ENCODE data around the gene COX18. TPM values are rescaled to one million over a fixed set of nuclear protein-coding genes. Genes with fewer than 3 reads are reported as not detected.
A peak's percentile ranks its signal among the peaks of the same experiment; 100 is the strongest.

Gene COX18
- total and polyA plus RNA-seq, 12 donors, result 8.3 to 59.5 (median 28.5) TPM

- H3K27ac ChIP-seq, result no peak overlapping the region
- no peak for DNase-seq
- no peaks in the 10 kb centered on the region for H3K27me3 ChIP-seq
- intact Hi-C loops (cut with DNase I), result no loop called here
- H3K4me3 ChIP-seq, result no peak overlapping the region
- peaks cover 0 to 67% of the 10 kb centered on the region in 2 donors for H3K36me3 ChIP-seq (replicated peaks in 1 of 2)
- WGBS, 4 donors, result 78 to 96% (median 82%) methylated on average over 1 of the region's 1 CpG
- TF ChIP-seq CTCF (IDR thresholded peaks at IDR 0.05) (no peak), POLR2A (IDR thresholded peaks at IDR 0.05) (no peak)
- no peaks in the 10 kb centered on the region for H3K9me3 ChIP-seq (replicated peaks in 1 of 3)
- H3K4me1 ChIP-seq (replicated peaks in 1 of 2), result no peaks in the 10 kb centered on the region
Measured at GRCh38 chr4:73092868-73093267, 23.4 kb upstream of the COX18 start.

DNA sequence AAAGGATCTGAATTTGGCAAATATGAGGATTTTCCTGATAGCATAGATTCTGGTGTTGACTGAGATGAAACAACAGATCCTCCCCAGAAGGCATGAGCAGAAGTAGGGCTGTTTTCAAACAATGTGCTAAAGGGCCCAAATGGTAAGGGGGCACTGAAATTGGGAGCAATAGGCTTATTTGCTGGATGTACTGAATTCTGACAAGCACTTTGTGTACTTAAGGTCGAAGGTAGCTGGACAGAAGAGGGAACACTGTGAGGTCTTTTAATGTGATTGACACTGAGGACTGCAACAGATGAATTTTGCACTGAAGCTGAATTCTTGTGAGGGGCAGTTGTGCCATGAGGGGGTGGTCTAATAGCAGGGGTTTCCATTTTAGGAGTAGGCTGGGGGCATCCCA lies 21.2 kb upstream of the COX18 start:
- Histone ChIP-seq H3K4me3 (no peak overlapping the region), H3K4me1 (replicated peaks in 1 of 2) (no peaks in the 10 kb centered on the region), H3K27me3 (no peaks in the 10 kb centered on the region), H3K9me3 (replicated peaks in 1 of 3) (no peaks in the 10 kb centered on the region), H3K36me3 (replicated peaks in 1 of 2) (peaks cover 0 to 54% of the 10 kb centered on the region in 2 donors), H3K27ac (no peak overlapping the region)
- DNase-seq, result no peak
- TF ChIP-seq CTCF (IDR thresholded peaks at IDR 0.05), result no peak
- TF ChIP-seq POLR2A (IDR thresholded peaks at IDR 0.05), result no peak
- intact Hi-C loops (cut with DNase I), result no loop called here
- 95 to 100% (median 100%) methylated on average over 1 of the region's 1 CpG for WGBS, 4 donors

- intact Hi-C loops (cut with DNase I), result loop anchor here in 1 of 2 donors (10.0 kb wide), 1 partner anchor 47 kb away; no protein-coding TSS in a partner anchor
- Histone ChIP-seq H3K4me3 (no peak overlapping the region), H3K36me3 (replicated peaks in 1 of 2) (peaks cover 0 to 44% of the 10 kb centered on the region in 2 donors), H3K27me3 (no peaks in the 10 kb centered on the region), H3K9me3 (replicated peaks in 1 of 3) (no peaks in the 10 kb centered on the region), H3K4me1 (replicated peaks in 1 of 2) (no peaks in the 10 kb centered on the region), H3K27ac (no peak overlapping the region)
- no peak for DNase-seq
- TF ChIP-seq POLR2A (IDR thresholded peaks at IDR 0.05) (no peak), CTCF (IDR thresholded peaks at IDR 0.05) (no peak)
Measured at GRCh38 chr4:73087871-73088270, 18.4 kb upstream of the COX18 start.

DNA sequence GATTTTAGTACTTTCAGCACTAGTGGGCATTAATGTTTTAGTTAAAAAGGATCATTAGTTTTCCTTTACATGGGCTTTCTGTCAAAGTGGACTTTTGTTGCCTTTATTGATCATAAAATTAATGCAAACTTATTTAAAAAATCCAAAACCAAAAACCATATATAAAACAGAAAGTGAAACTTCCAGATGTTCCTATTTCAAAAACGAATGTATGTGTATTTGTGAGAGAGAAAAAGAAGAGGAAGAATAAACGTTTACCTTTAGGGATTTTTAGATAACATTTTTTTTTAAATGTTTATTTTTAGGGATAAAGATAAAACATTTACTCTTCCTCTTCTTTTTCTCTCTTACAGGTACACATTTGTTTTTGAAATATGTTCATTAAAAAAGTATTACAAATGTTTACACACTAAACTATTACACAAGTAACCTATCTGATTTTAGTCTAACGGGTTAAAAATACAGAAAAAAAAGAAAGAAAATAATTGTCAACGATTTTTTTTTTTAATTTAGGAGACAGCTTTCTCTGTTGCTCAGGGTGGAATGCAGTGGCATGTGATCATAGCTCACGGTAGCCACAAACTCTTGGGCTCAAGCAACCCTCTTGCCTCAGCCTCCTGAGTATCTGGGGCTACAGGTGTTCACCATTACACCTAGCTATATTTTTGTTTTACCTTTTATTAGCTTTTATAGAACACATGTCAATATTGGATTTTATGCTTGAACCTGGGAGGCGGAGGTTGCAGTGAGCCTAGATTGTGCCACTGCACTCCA lies 16.8 kb upstream of the COX18 start:
- Histone ChIP-seq H3K4me3 (peak overlapping the region in 1 of 4 donors; percentile 34), H3K9me3 (replicated peaks in 1 of 3) (no peaks in the 10 kb centered on the region), H3K27ac (peak overlapping the region in 1 of 5 donors; percentile 6), H3K27me3 (no peaks in the 10 kb centered on the region), H3K36me3 (replicated peaks in 1 of 2) (peaks cover 0 to 38% of the 10 kb centered on the region in 2 donors), H3K4me1 (replicated peaks in 1 of 2) (no peaks in the 10 kb centered on the region)
- 23 to 38% (median 31%) methylated on average over 6 of the region's 6 CpGs for whole genome bisulfite sequencing, 4 donors
- intact Hi-C loops (cut with DNase I), result loop anchor here in 1 of 2 donors (10.0 kb wide), 1 partner anchor 49 kb away; no protein-coding TSS in a partner anchor
- TF ChIP-seq CTCF (IDR thresholded peaks at IDR 0.05) (no peak), POLR2A (IDR thresholded peaks at IDR 0.05) (no peak)
- peak in 1 of 7 donors; percentile 21 for DNase-seq
